Measurements from ENCODE around the gene ICE1. TPM values are rescaled to one million over a fixed set of nuclear protein-coding genes. Genes with fewer than 3 reads are reported as not detected.
A peak's percentile ranks its signal among the peaks of the same experiment; 100 is the strongest.

ICE1 gene
- total RNA-seq: 10 to 100 TPM; 37.6 to 39.1 TPM
- polyA plus RNA-seq (2013, experiment 1 of 2): 29.3 TPM
- 29.8 TPM for polyA plus RNA-seq (2013, experiment 2 of 2)
- 106 to 279 (median 188) reads per million in 172 experiments for total RNA-seq

GRCh38 chr5:5421961-5422818 is at the start of gene ICE1:
Gene ICE1 (plus strand): TSS chr5:5422677. CDS start chr5:5422916, 239 bp downstream.
- Histone ChIP-seq H3K27ac (ENCODE audit: low read depth in 1 of 2, low read length in 2 of 2) (peak within 1 kb of the TSS; percentile 94 to 97), H3K9me3 (ENCODE audit: control insufficient read depth in 1 of 2, insufficient read depth in 1 of 2, low read length in 2 of 2) (no peaks in the 10 kb centered on the region), H3K4me1 (ENCODE audit: insufficient read depth, low read length) (peaks cover 31% of the 10 kb centered on the region), H3K36me3 (ENCODE audit: insufficient read depth, low read length) (no peaks in the 10 kb centered on the region), H3K27me3 (ENCODE audit: control insufficient read depth in 1 of 2, insufficient read depth in 2 of 2, low read length in 2 of 2) (no peaks in the 10 kb centered on the region), H3K4me3 (ENCODE audit: low read length) (peak within 1 kb of the TSS; percentile 79)
- DNase-seq: peak; percentile 88 to 98 (median 94)
- Mint-ChIP-seq H3K27me3 (no peaks in the 10 kb centered on the region), H3K4me1 (ENCODE audit: low read depth) (peaks cover 26% of the 10 kb centered on the region), H3K9me3 (no peaks in the 10 kb centered on the region), H3K4me3 (peak within 1 kb of the TSS; percentile 98), H3K36me3 (ENCODE audit: low read depth) (peaks cover 12% of the 10 kb centered on the region), H3K27ac (no peak within 1 kb of the TSS)
- CTCF ChIA-PET: interaction anchor here (1.4 kb wide), 1 partner anchor 8 kb away, joined by 3 read pairs; no protein-coding TSS in a partner anchor
- ATAC-seq (ENCODE audit: poor library complexity): peak; percentile 87
- intact Hi-C loops (cut with DNase I, micrococcal nuclease): loop anchor here (1.0 to 5.0 kb wide), 6 partner anchors 70 to 1291 kb away; partner anchors contain the start of genes MED10 (in 1 of the 2), NSUN2 (in 1 of the 2), SRD5A1 (in 1 of the 2) and TENT4A (in 1 of the 2)
- POLR2A ChIA-PET: interaction anchor here (0.6 to 2.7 kb wide), 16 partner anchors 8 to 1323 kb away, joined by 3 to 15 read pairs (median 4); partner anchors contain the start of genes MED10, NSUN2, SRD5A1 and TENT4A
- no peak for TF ChIP-seq CTCF (IDR thresholded peaks at IDR 0.05)

GRCh38 chr5:5372930-5373329 is 49.5 kb upstream of the ICE1 start:
- no peak for ATAC-seq (ENCODE audit: poor library complexity)
- no peak for TF ChIP-seq CTCF (IDR thresholded peaks at IDR 0.05)
- H3K27me3 Mint-ChIP-seq: no peaks in the 10 kb centered on the region
- Histone ChIP-seq H3K4me3 (ENCODE audit: low read length) (no peak overlapping the region), H3K36me3 (ENCODE audit: insufficient read depth, low read length) (no peaks in the 10 kb centered on the region), H3K9me3 (ENCODE audit: control insufficient read depth in 1 of 2, insufficient read depth in 1 of 2, low read length in 2 of 2) (peaks cover 0 to 5% of the 10 kb centered on the region in 2 experiments), H3K4me1 (ENCODE audit: insufficient read depth, low read length) (no peaks in the 10 kb centered on the region), H3K27ac (ENCODE audit: low read depth in 1 of 2, low read length in 2 of 2) (no peak overlapping the region), H3K27me3 (ENCODE audit: control insufficient read depth in 1 of 2, insufficient read depth in 2 of 2, low read length in 2 of 2) (peaks cover 0 to 2% of the 10 kb centered on the region in 2 experiments)
- ChIA-PET POLR2A (no interaction called here), CTCF (no interaction called here)
- no peak for DNase-seq
- H3K4me1 Mint-ChIP-seq (ENCODE audit: low read depth): no peaks in the 10 kb centered on the region
- no peaks in the 10 kb centered on the region for H3K36me3 Mint-ChIP-seq (ENCODE audit: low read depth)
- no peak overlapping the region for H3K27ac Mint-ChIP-seq
- H3K4me3 Mint-ChIP-seq: no peak overlapping the region
- no peaks in the 10 kb centered on the region for H3K9me3 Mint-ChIP-seq
- intact Hi-C loops (cut with DNase I, micrococcal nuclease): no loop called here

- DNase-seq: no peak
- Histone ChIP-seq H3K27ac (ENCODE audit: low read depth in 1 of 2, low read length in 2 of 2) (no peak overlapping the region), H3K27me3 (ENCODE audit: control insufficient read depth in 1 of 2, insufficient read depth in 2 of 2, low read length in 2 of 2) (peaks cover 0 to 1% of the 10 kb centered on the region in 2 experiments), H3K4me1 (ENCODE audit: insufficient read depth, low read length) (no peaks in the 10 kb centered on the region), H3K36me3 (ENCODE audit: insufficient read depth, low read length) (no peaks in the 10 kb centered on the region), H3K4me3 (ENCODE audit: low read length) (no peak overlapping the region), H3K9me3 (ENCODE audit: control insufficient read depth in 1 of 2, insufficient read depth in 1 of 2, low read length in 2 of 2) (peaks cover 0 to 5% of the 10 kb centered on the region in 2 experiments)
- POLR2A ChIA-PET: no interaction called here
- Mint-ChIP-seq H3K27ac (no peak overlapping the region), H3K4me3 (no peak overlapping the region), H3K9me3 (no peaks in the 10 kb centered on the region), H3K27me3 (no peaks in the 10 kb centered on the region), H3K4me1 (ENCODE audit: low read depth) (no peaks in the 10 kb centered on the region), H3K36me3 (ENCODE audit: low read depth) (no peaks in the 10 kb centered on the region)
- ATAC-seq (ENCODE audit: poor library complexity): no peak
- intact Hi-C loops (cut with DNase I, micrococcal nuclease): no loop called here
- no peak for TF ChIP-seq CTCF (IDR thresholded peaks at IDR 0.05)
- CTCF ChIA-PET: no interaction called here
These were observed 49.0 kb upstream of the ICE1 start for GRCh38 chr5:5373351-5373989.

All from CD4-positive, alpha-beta T cell (primary cell).